Measurements from ENCODE around the gene HDAC8.

Gene HDAC8

DNA sequence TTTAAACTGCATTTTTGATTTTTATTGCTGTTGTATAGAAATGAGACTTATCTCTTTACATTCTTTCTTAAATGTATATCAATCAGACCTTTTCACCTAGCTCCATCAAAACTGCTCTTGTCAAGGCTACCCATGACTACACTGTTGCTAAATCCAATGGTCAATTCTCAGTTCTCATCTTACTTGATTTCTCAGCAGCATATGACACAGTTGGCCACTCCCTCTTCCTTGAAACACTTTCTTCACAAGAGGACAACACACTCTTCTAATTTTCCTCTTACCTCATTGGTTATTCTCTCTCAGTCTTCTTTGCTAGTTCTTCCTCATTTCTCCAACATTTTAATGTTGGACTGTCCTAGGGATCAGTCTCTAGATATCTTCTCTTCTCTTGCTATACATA is 172.8 kb downstream of the HDAC8 start:
- Histone ChIP-seq H3K36me3 (ENCODE audit: low read length) (no peaks in the 10 kb centered on the region), H3K9ac (ENCODE audit: low read length) (no peak overlapping the region), H4K20me1 (ENCODE audit: low read depth, low read length) (no peaks in the 10 kb centered on the region), H3K79me2 (ENCODE audit: insufficient read depth, low read length) (no peaks in the 10 kb centered on the region), H2AFZ (ENCODE audit: low read depth, low read length, severe bottlenecking) (no peak overlapping the region), H3K27me3 (ENCODE audit: low read length) (no peaks in the 10 kb centered on the region), H3K4me2 (ENCODE audit: low read depth, low read length, poor library complexity, severe bottlenecking) (no peak overlapping the region), H3K9me2 (replicated peaks; ENCODE audit: insufficient read depth, low read length) (no peaks in the 10 kb centered on the region), H3F3A (ENCODE audit: insufficient read depth) (no peaks in the 10 kb centered on the region), H3K27ac (ENCODE audit: low read depth, low read length) (no peak overlapping the region), H3K4me3 (ENCODE audit: insufficient read depth, low read length, poor library complexity, severe bottlenecking) (no peak overlapping the region), H3K9me3 (ENCODE audit: insufficient read depth, low read length) (no peaks in the 10 kb centered on the region)
- no peak for TF ChIP-seq EZH2phosphoT487 (conservative IDR thresholded peaks at IDR 0.05; ENCODE audit: low read length)
- TF ChIP-seq, protein P1, sequence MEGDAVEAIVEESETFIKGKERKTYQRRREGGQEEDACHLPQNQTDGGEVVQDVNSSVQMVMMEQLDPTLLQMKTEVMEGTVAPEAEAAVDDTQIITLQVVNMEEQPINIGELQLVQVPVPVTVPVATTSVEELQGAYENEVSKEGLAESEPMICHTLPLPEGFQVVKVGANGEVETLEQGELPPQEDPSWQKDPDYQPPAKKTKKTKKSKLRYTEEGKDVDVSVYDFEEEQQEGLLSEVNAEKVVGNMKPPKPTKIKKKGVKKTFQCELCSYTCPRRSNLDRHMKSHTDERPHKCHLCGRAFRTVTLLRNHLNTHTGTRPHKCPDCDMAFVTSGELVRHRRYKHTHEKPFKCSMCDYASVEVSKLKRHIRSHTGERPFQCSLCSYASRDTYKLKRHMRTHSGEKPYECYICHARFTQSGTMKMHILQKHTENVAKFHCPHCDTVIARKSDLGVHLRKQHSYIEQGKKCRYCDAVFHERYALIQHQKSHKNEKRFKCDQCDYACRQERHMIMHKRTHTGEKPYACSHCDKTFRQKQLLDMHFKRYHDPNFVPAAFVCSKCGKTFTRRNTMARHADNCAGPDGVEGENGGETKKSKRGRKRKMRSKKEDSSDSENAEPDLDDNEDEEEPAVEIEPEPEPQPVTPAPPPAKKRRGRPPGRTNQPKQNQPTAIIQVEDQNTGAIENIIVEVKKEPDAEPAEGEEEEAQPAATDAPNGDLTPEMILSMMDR (IDR thresholded peaks at IDR 0.05; ENCODE audit: insufficient read depth, low read length, poor library complexity, severe bottlenecking): no peak

DNA sequence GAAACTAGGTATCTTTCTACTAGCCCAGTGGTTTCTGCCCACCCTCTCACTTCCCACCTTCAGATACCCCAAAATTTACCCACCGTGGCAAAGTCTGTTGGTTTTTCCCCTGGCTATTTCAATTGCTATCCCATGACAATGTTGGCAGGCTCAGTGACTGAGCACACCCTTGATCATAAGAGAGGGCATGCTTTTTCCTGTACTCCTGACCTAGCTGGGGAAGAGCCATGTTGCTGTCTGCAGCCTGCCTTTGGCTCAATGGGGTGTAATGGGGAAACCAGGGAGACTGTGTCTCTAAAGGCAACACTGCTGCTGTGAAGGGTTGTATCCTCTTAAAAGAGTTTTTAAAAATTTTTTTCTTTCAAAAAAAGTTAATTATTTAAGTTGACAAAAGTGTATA is 176.5 kb downstream of the HDAC8 start:
- Histone ChIP-seq H3F3A (ENCODE audit: insufficient read depth) (no peaks in the 10 kb centered on the region), H3K9ac (ENCODE audit: low read length) (no peak overlapping the region)

DNA sequence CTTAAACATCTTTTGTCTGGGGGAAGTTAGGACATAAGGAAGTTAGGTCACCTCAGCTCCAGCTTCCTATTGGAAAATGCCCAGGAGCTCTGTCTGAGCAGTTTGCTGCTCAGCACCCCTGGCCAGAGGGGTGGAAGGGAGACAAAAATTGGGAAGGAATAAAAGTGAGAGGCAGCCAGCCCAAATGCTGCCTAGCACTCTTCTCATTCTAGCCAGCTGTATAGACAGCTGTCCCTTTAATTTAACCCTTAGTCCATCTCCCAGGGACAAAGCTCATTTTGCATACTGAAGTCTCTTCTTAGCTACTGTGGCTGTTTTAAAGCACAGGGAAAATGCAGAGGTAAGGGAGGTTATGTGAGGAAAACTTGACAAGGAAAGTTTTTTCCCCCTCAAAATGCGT is 177.4 kb downstream of the HDAC8 start:
- Histone ChIP-seq H3K9me3 (ENCODE audit: insufficient read depth, low read length) (no peaks in the 10 kb centered on the region), H3K27me3 (ENCODE audit: low read length) (no peaks in the 10 kb centered on the region), H3F3A (ENCODE audit: insufficient read depth) (no peaks in the 10 kb centered on the region), H4K20me1 (ENCODE audit: low read depth, low read length) (no peaks in the 10 kb centered on the region), H3K4me2 (ENCODE audit: low read depth, low read length, poor library complexity, severe bottlenecking) (no peak overlapping the region), H3K36me3 (ENCODE audit: low read length) (no peaks in the 10 kb centered on the region), H2AFZ (ENCODE audit: low read depth, low read length, severe bottlenecking) (no peak overlapping the region), H3K79me2 (ENCODE audit: insufficient read depth, low read length) (no peaks in the 10 kb centered on the region), H3K4me3 (ENCODE audit: insufficient read depth, low read length, poor library complexity, severe bottlenecking) (no peak overlapping the region), H3K27ac (ENCODE audit: low read depth, low read length) (no peak overlapping the region), H3K9me2 (replicated peaks; ENCODE audit: insufficient read depth, low read length) (no peaks in the 10 kb centered on the region), H3K9ac (ENCODE audit: low read length) (no peak overlapping the region)
- TF ChIP-seq, protein P1 (IDR thresholded peaks at IDR 0.05; ENCODE audit: insufficient read depth, low read length, poor library complexity, severe bottlenecking): no peak
- TF ChIP-seq EZH2phosphoT487 (conservative IDR thresholded peaks at IDR 0.05; ENCODE audit: low read length): no peak

More for the DNA sequence above, 176.5 kb downstream of the HDAC8 start:
- Histone ChIP-seq H2AFZ (ENCODE audit: low read depth, low read length, severe bottlenecking) (no peak overlapping the region), H3K9me2 (replicated peaks; ENCODE audit: insufficient read depth, low read length) (no peaks in the 10 kb centered on the region), H3K4me2 (ENCODE audit: low read depth, low read length, poor library complexity, severe bottlenecking) (no peak overlapping the region), H3K79me2 (ENCODE audit: insufficient read depth, low read length) (no peaks in the 10 kb centered on the region), H3K27ac (ENCODE audit: low read depth, low read length) (no peak overlapping the region), H3K27me3 (ENCODE audit: low read length) (no peaks in the 10 kb centered on the region), H3K4me3 (ENCODE audit: insufficient read depth, low read length, poor library complexity, severe bottlenecking) (no peak overlapping the region), H3K36me3 (ENCODE audit: low read length) (no peaks in the 10 kb centered on the region), H4K20me1 (ENCODE audit: low read depth, low read length) (no peaks in the 10 kb centered on the region), H3K9me3 (ENCODE audit: insufficient read depth, low read length) (no peaks in the 10 kb centered on the region)
- no peak for TF ChIP-seq EZH2phosphoT487 (conservative IDR thresholded peaks at IDR 0.05; ENCODE audit: low read length)
- TF ChIP-seq, protein P1 (IDR thresholded peaks at IDR 0.05; ENCODE audit: insufficient read depth, low read length, poor library complexity, severe bottlenecking): no peak

All from SU-DHL-6 (cell line).